Sigmoid colon (tissue), 4 donors: ENCODE data around the gene SYNJ2.

Experiments
- CTCF ChIP-seq, 4 experiments: fragments of 450-650 bp in 3 of 4; fragments of 200-600 bp in 1 of 4; IDR thresholded peaks; one replicate each; pipeline ENCODE4 v1.5.1; 2016 to 2019; ENCODE audit warnings: antibody characterized with exemption in 4 of 4, mild to moderate bottlenecking in 3 of 4, moderate library complexity in 2 of 4
- POLR2A ChIP-seq, 2 donors: fragments of 450-650 bp; IDR thresholded peaks; one replicate each; pipeline ENCODE4 v1.6.1; 2016; ENCODE audit warnings: antibody characterized with exemption in 2 of 2, mild to moderate bottlenecking in 2 of 2, moderate library complexity in 2 of 2
- POLR2AphosphoS5 ChIP-seq, 4 donors: sonication (generic); formaldehyde crosslinking; IDR thresholded peaks; one replicate each; pipeline ENCODE4 v1.6.1; 2017; ENCODE audit warnings: antibody characterized with exemption in 4 of 4

- no peak for TF ChIP-seq POLR2A (IDR thresholded peaks at IDR 0.05)
- no peak for TF ChIP-seq CTCF (IDR thresholded peaks at IDR 0.05)
- no peak for TF ChIP-seq POLR2AphosphoS5 (IDR thresholded peaks at IDR 0.05)
These were observed 128.1 kb downstream of the SYNJ2 start for GRCh38 chr6:158109748-158110147.
